ENCODE results near the gene CCL26.

DNA sequence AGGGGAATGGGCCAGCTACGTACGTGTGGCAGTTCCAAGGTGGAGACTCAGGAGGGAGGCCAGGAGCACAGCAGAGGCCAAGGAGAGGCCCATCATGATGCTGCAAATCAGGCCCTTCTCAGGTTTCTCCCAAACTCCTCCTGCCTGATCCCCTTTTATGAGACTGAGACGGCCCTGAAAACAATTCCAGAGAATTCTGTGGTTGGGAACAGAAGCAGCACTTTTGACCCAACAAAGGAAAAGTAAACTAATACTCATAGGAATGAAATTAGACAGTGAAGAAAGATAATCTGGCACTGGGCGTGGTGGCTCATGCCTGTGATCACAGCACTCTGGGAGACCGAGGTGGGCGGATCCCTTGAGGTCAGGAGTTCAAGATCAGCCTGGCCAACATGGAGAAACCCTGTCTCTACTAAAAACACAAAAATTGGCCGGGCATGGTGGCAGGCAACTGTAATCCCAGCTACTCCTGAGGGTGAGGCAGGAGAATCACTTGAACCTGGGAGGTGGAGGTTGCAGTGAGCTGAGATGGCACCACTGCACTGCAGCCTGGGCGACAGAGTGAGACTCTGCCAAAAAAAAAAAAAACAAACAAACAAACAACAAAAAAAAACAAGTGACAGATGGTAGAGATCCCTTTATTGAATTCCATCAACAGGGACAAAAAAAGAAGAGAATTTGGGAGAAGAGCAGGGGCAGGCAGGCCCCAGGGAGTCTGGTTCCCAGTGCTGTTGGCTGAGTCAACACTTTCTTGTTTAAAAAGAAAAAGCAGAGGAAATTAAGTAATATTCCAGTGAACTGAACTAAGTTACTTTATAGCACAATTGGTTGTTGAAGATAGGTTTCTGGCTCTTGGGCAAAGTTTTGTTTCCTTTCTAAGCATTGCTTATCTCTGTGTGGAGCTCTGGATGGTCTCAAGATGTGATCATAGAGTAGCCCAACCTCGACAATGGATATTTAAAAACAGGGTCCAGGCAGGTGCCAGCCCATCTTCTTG lies at the start of gene CCL26:
- TF ChIP-seq JUN (IDR thresholded peaks at IDR 0.05; ENCODE audit: borderline replicate concordance, low read depth, low read length) = no peak
- no peak for TF ChIP-seq JUN (CRISPR knock-in tag; IDR thresholded peaks at IDR 0.05; ENCODE audit: borderline replicate concordance)
- TF ChIP-seq, protein P1, sequence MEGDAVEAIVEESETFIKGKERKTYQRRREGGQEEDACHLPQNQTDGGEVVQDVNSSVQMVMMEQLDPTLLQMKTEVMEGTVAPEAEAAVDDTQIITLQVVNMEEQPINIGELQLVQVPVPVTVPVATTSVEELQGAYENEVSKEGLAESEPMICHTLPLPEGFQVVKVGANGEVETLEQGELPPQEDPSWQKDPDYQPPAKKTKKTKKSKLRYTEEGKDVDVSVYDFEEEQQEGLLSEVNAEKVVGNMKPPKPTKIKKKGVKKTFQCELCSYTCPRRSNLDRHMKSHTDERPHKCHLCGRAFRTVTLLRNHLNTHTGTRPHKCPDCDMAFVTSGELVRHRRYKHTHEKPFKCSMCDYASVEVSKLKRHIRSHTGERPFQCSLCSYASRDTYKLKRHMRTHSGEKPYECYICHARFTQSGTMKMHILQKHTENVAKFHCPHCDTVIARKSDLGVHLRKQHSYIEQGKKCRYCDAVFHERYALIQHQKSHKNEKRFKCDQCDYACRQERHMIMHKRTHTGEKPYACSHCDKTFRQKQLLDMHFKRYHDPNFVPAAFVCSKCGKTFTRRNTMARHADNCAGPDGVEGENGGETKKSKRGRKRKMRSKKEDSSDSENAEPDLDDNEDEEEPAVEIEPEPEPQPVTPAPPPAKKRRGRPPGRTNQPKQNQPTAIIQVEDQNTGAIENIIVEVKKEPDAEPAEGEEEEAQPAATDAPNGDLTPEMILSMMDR (IDR thresholded peaks at IDR 0.05 in 2 of 3, conservative IDR thresholded peaks at IDR 0.05 in 1 of 3; ENCODE audit: insufficient read depth in 2 of 3, low read depth in 1 of 3, low read length in 3 of 3) = no peak
- TF ChIP-seq JUND (IDR thresholded peaks at IDR 0.05; ENCODE audit: borderline replicate concordance, low read depth, low read length) = no peak
- no peak for TF ChIP-seq JUND (tag; IDR thresholded peaks at IDR 0.05; ENCODE audit: borderline replicate concordance, low read depth, low read length)
- TF ChIP-seq, protein P2, sequence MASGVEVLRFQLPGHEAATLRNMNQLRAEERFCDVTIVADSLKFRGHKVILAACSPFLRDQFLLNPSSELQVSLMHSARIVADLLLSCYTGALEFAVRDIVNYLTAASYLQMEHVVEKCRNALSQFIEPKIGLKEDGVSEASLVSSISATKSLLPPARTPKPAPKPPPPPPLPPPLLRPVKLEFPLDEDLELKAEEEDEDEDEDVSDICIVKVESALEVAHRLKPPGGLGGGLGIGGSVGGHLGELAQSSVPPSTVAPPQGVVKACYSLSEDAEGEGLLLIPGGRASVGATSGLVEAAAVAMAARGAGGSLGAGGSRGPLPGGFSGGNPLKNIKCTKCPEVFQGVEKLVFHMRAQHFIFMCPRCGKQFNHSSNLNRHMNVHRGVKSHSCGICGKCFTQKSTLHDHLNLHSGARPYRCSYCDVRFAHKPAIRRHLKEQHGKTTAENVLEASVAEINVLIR (CRISPR knock-in tag; IDR thresholded peaks at IDR 0.05) = no peak
